Fibroblast of peridontal ligament (primary cell): Measurements from ENCODE around the gene HDGFL2.

ENCODE experiments used
- DNase-seq: peaks from one replicate; pipeline ENCODE4 v3.0.0-alpha.2; 2010; ENCODE audit errors: extremely low read depth

The HDGFL2 gene

GRCh38 chr19:4471403-4472173 lies 509 bp upstream of the HDGFL2 start:
- DNase-seq = peak; percentile 100

- DNase-seq = no peak
Measured at GRCh38 chr19:4473011-4473762, 1.1 kb downstream of the HDGFL2 start.

GRCh38 chr19:4473763-4474513 lies 1.8 kb downstream of the HDGFL2 start:
- DNase-seq = no peak

GRCh38 chr19:4474514-4475022 lies 2.5 kb downstream of the HDGFL2 start:
- DNase-seq = peak; percentile 58

GRCh38 chr19:4477034-4477801 lies 5.1 kb downstream of the HDGFL2 start:
- no peak for DNase-seq

- DNase-seq = no peak
Measured at GRCh38 chr19:4482721-4483364, 10.7 kb downstream of the HDGFL2 start.

GRCh38 chr19:4483385-4483784 lies 11.3 kb downstream of the HDGFL2 start:
- DNase-seq = no peak

GRCh38 chr19:4487572-4487971 lies 15.5 kb downstream of the HDGFL2 start:
- no peak for DNase-seq

- DNase-seq = no peak
Measured at GRCh38 chr19:4488496-4488895, 16.4 kb downstream of the HDGFL2 start.

- no peak for DNase-seq
Measured at GRCh38 chr19:4491446-4491845, 19.3 kb downstream of the HDGFL2 start.

GRCh38 chr19:4492337-4493103 lies 20.4 kb downstream of the HDGFL2 start:
- no peak for DNase-seq

GRCh38 chr19:4493104-4493928 lies 21.2 kb downstream of the HDGFL2 start:
- DNase-seq = no peak

- no peak for DNase-seq
Measured at GRCh38 chr19:4493929-4494690, 22.0 kb downstream of the HDGFL2 start.

GRCh38 chr19:4494691-4495064 lies 22.6 kb downstream of the HDGFL2 start:
- DNase-seq = no peak

GRCh38 chr19:4495471-4495870 lies 23.4 kb downstream of the HDGFL2 start:
- DNase-seq = no peak

- no peak for DNase-seq
Measured at GRCh38 chr19:4496304-4496703, 24.2 kb downstream of the HDGFL2 start.

GRCh38 chr19:4497770-4498389 lies 25.8 kb downstream of the HDGFL2 start:
- no peak for DNase-seq

GRCh38 chr19:4498694-4499093 lies 26.6 kb downstream of the HDGFL2 start:
- no peak for DNase-seq
